Prostate gland (tissue), 2 donors: Measurements from ENCODE around the gene CDKN2C. TPM values are rescaled to one million over a fixed set of nuclear protein-coding genes. Genes with fewer than 3 reads are reported as not detected.

Source experiments
- DNase-seq: peaks from one replicate; pipeline ENCODE4 v3.0.0-alpha.2; 2019; ENCODE audit warnings: low spot score
- H3K27ac ChIP-seq, 2 donors: fragments of 200-600 bp; sonication (generic); 2 replicates each; pipeline ENCODE4 v1.5.1; 2017 to 2019
- H3K27me3 ChIP-seq: fragments of 200-600 bp; sonication (generic); replicated peaks from 2 replicates; pipeline ENCODE4 v1.5.1; 2019; ENCODE audit not compliant: insufficient read depth
- H3K36me3 ChIP-seq, 2 donors: fragments of 200-600 bp; sonication (generic); 1 replicate in 1 of 2; 2 replicates in 1 of 2; pipeline versions ENCODE4 v1.5.1 to v1.8.1; 2017 to 2019
- H3K4me1 ChIP-seq: fragments of 200-600 bp; sonication (generic); replicated peaks from 2 replicates; pipeline ENCODE4 v1.5.1; 2019
- H3K4me3 ChIP-seq, 2 donors: fragments of 200-600 bp; sonication (generic); 2 replicates each; pipeline ENCODE4 v1.5.1; 2017 to 2019
- H3K9me3 ChIP-seq: fragments of 200-600 bp; sonication (generic); 2 replicates; pipeline ENCODE4 v1.5.1; 2017
- CTCF ChIP-seq, 4 experiments: fragments of 200-600 bp in 2 of 4; fragments of 450-650 bp in 2 of 4; sonication (generic) in 2 of 4; IDR thresholded peaks; 1 replicate in 3 of 4; 2 replicates in 1 of 4; pipeline ENCODE4 v1.5.1; 2016 to 2019; ENCODE audit warnings: antibody characterized with exemption in 4 of 4, mild to moderate bottlenecking in 2 of 4, moderate library complexity in 2 of 4
- POLR2A ChIP-seq: fragments of 450-650 bp; IDR thresholded peaks from one replicate; pipeline ENCODE4 v1.6.1; 2016; ENCODE audit warnings: antibody characterized with exemption, mild to moderate bottlenecking
- POLR2AphosphoS5 ChIP-seq: sonication (generic); formaldehyde crosslinking; IDR thresholded peaks from one replicate; pipeline ENCODE4 v1.6.1; 2017; ENCODE audit warnings: antibody characterized with exemption
- WGBS: methylation state at CpG from one replicate; pipeline ENCODE4 v1.1.5; 2018; 5-methylcytosine and 5-hydroxymethylcytosine counted together
- intact Hi-C: fragments of 100-400 bp; cut with DNase I; formaldehyde crosslinking; loops from one replicate; pipeline ENCODE4 v1.14.2; 2022
- total RNA-seq, 2 donors: library from RNA; depleted of rRNA; stranded (reverse); fragments of >200 nt; gene quantifications; one replicate each; pipeline ENCODE4 v1.1.0, GENCODE V29; 2016

Gene CDKN2C
- total RNA-seq, 2 donors from 2014 or later, result 6.8 to 8.4 TPM

GRCh38 chr1:50986653-50987052 lies 16.6 kb downstream of the CDKN2C start:
- WGBS, result 76% methylated on average over 4 of the region's 4 CpGs
- Histone ChIP-seq H3K4me1 (no peaks in the 10 kb centered on the region), H3K4me3 (no peak overlapping the region), H3K27ac (no peak overlapping the region), H3K36me3 (no peaks in the 10 kb centered on the region), H3K27me3 (no peaks in the 10 kb centered on the region), H3K9me3 (no peaks in the 10 kb centered on the region)
- no peak for TF ChIP-seq POLR2A
- no peak for TF ChIP-seq POLR2AphosphoS5
- no peak for TF ChIP-seq CTCF (IDR thresholded peaks at IDR 0.05)
- DNase-seq, result no peak
- intact Hi-C loops, result no loop called here

- DNase-seq, result no peak
- Histone ChIP-seq H3K27me3 (no peaks in the 10 kb centered on the region), H3K4me1 (no peaks in the 10 kb centered on the region), H3K9me3 (no peaks in the 10 kb centered on the region), H3K36me3 (no peaks in the 10 kb centered on the region), H3K27ac (no peak overlapping the region), H3K4me3 (no peak overlapping the region)
- 97% methylated on average over 2 of the region's 2 CpGs for WGBS
- TF ChIP-seq CTCF (IDR thresholded peaks at IDR 0.05), result no peak
- TF ChIP-seq POLR2AphosphoS5, result no peak
- TF ChIP-seq POLR2A, result no peak
- intact Hi-C loops, result no loop called here
Observed at GRCh38 chr1:50989694-50990093, 19.6 kb downstream of the CDKN2C start.

- TF ChIP-seq POLR2A (no peak), CTCF (IDR thresholded peaks at IDR 0.05) (no peak), POLR2AphosphoS5 (no peak)
- no peaks in the 10 kb centered on the region for H3K4me1 ChIP-seq
- no peaks in the 10 kb centered on the region for H3K36me3 ChIP-seq
- H3K4me3 ChIP-seq, result no peak overlapping the region
- no peaks in the 10 kb centered on the region for H3K9me3 ChIP-seq
- intact Hi-C loops, result no loop called here
- H3K27ac ChIP-seq, result no peak overlapping the region
- 87% methylated on average over 3 of the region's 3 CpGs for WGBS
- H3K27me3 ChIP-seq, result no peaks in the 10 kb centered on the region
- no peak for DNase-seq
Observed at GRCh38 chr1:50992532-50993318, 22.7 kb downstream of the CDKN2C start.

GRCh38 chr1:50993645-50994044 lies 23.6 kb downstream of the CDKN2C start:
- intact Hi-C loops, result no loop called here
- no peak overlapping the region for H3K27ac ChIP-seq
- WGBS, result 91% methylated on average over 3 of the region's 3 CpGs
- H3K4me1 ChIP-seq, result no peaks in the 10 kb centered on the region
- no peak overlapping the region for H3K4me3 ChIP-seq
- no peaks in the 10 kb centered on the region for H3K36me3 ChIP-seq
- no peaks in the 10 kb centered on the region for H3K9me3 ChIP-seq
- TF ChIP-seq POLR2AphosphoS5, result no peak
- no peak for TF ChIP-seq CTCF (IDR thresholded peaks at IDR 0.05)
- no peak for TF ChIP-seq POLR2A
- no peaks in the 10 kb centered on the region for H3K27me3 ChIP-seq
- DNase-seq, result no peak

GRCh38 chr1:50994997-50995396 lies 25.0 kb downstream of the CDKN2C start:
- 68% methylated on average over 4 of the region's 4 CpGs for WGBS
- no peaks in the 10 kb centered on the region for H3K36me3 ChIP-seq
- H3K9me3 ChIP-seq, result no peaks in the 10 kb centered on the region
- intact Hi-C loops, result no loop called here
- H3K4me1 ChIP-seq, result no peaks in the 10 kb centered on the region
- no peak overlapping the region for H3K27ac ChIP-seq
- H3K4me3 ChIP-seq, result no peak overlapping the region
- DNase-seq, result no peak
- TF ChIP-seq POLR2AphosphoS5 (no peak), CTCF (IDR thresholded peaks at IDR 0.05) (no peak), POLR2A (no peak)
- H3K27me3 ChIP-seq, result no peaks in the 10 kb centered on the region
